D721Med (cell line): ENCODE results near the gene FAM13A.

Experiments
- DNase-seq: peaks from one replicate; pipeline ENCODE4 v3.0.0; 2011; ENCODE audit warnings: low spot score; ENCODE audit not compliant: insufficient read length
- FAIRE-seq: peaks from 2 replicates; lab custom pipeline; 2011; peaks lifted over from hg19 to GRCh38; lab: Jason Lieb, UNC
- CTCF ChIP-seq: IDR thresholded peaks from 2 replicates; pipeline ENCODE4 v1.5.1; 2012; ENCODE audit warnings: mild to moderate bottlenecking, control low read depth; ENCODE audit not compliant: insufficient read depth; ENCODE audit errors: missing control alignments

The FAM13A gene

GRCh38 chr4:88720451-88721428 is 336.2 kb downstream of the FAM13A start:
- TF ChIP-seq CTCF: no peak
- FAIRE-seq (peak; percentile 11), DNase-seq (no peak)

GRCh38 chr4:88719381-88719780 is 337.6 kb downstream of the FAM13A start:
- FAIRE-seq (no peak), DNase-seq (no peak)
- TF ChIP-seq CTCF: no peak

GRCh38 chr4:88718098-88718497 is 338.9 kb downstream of the FAM13A start:
- no peak for TF ChIP-seq CTCF
- no peak for FAIRE-seq

GRCh38 chr4:88713782-88714181 is 343.2 kb downstream of the FAM13A start:
- DNase-seq: no peak
- TF ChIP-seq CTCF: no peak
- no peak for FAIRE-seq

More at GRCh38 chr4:88718098-88718497, 338.9 kb downstream of the FAM13A start:
- DNase-seq: no peak

- DNase-seq (no peak), FAIRE-seq (no peak)
- TF ChIP-seq CTCF: no peak
Measured at GRCh38 chr4:88709989-88710388, 347.0 kb downstream of the FAM13A start.

- DNase-seq (no peak), FAIRE-seq (peak; percentile 58)
- peak; percentile 56 for TF ChIP-seq CTCF
Measured at GRCh38 chr4:88706574-88706973, 350.4 kb downstream of the FAM13A start.

GRCh38 chr4:88705805-88706492 is 351.0 kb downstream of the FAM13A start:
- DNase-seq: no peak
- no peak for FAIRE-seq
- no peak for TF ChIP-seq CTCF
